ENCODE measurements around the gene PRM1. TPM values are rescaled to one million over a fixed set of nuclear protein-coding genes. Genes with fewer than 3 reads are reported as not detected.

Gene PRM1
- total RNA-seq, 1 donor: not detected

- DNase-seq (ENCODE audit: low read depth): no peak
- no peak within 1 kb of the TSS for H3K4me3 ChIP-seq (ENCODE audit: low read depth, low read length)
- no peak for TF ChIP-seq CTCF (IDR thresholded peaks at IDR 0.05; ENCODE audit: insufficient read depth, low read length)
Measured at GRCh38 chr16:11276143-11276895, 4.8 kb downstream of the PRM1 start, which contains the start of gene PRM2. Gene PRM2, minus strand, starts transcription at chr16:11276480. Its CDS starts 110 bp downstream, at chr16:11276370.

GRCh38 chr16:11274964-11275363 lies 6.2 kb downstream of the PRM1 start:
- no peak for TF ChIP-seq CTCF (IDR thresholded peaks at IDR 0.05; ENCODE audit: insufficient read depth, low read length)
- no peak for DNase-seq (ENCODE audit: low read depth)

GRCh38 chr16:11273721-11274324 lies 7.3 kb downstream of the PRM1 start:
- DNase-seq (ENCODE audit: low read depth): no peak
- no peak for TF ChIP-seq CTCF (IDR thresholded peaks at IDR 0.05; ENCODE audit: insufficient read depth, low read length)
- no peak overlapping the region for H3K4me3 ChIP-seq (ENCODE audit: low read depth, low read length)

More at GRCh38 chr16:11274964-11275363, 6.2 kb downstream of the PRM1 start:
- no peak overlapping the region for H3K4me3 ChIP-seq (ENCODE audit: low read depth, low read length)

GRCh38 chr16:11272921-11273720 lies 8.0 kb downstream of the PRM1 start, which contains the start of gene PRM3:
Gene PRM3, minus strand, starts transcription at chr16:11273629. Its CDS starts 34 bp downstream, at chr16:11273595.
- no peak within 1 kb of the TSS for H3K4me3 ChIP-seq (ENCODE audit: low read depth, low read length)

GRCh38 chr16:11272484-11272883 lies 8.6 kb downstream of the PRM1 start:
- no peak for DNase-seq (ENCODE audit: low read depth)
- TF ChIP-seq CTCF (IDR thresholded peaks at IDR 0.05; ENCODE audit: insufficient read depth, low read length): no peak
- H3K4me3 ChIP-seq (ENCODE audit: low read depth, low read length): no peak overlapping the region

More at GRCh38 chr16:11272921-11273720, 8.0 kb downstream of the PRM1 start, which contains the start of gene PRM3:
- no peak for TF ChIP-seq CTCF (IDR thresholded peaks at IDR 0.05; ENCODE audit: insufficient read depth, low read length)
- DNase-seq (ENCODE audit: low read depth): no peak

- no peak overlapping the region for H3K4me3 ChIP-seq (ENCODE audit: low read depth, low read length)
- DNase-seq (ENCODE audit: low read depth): no peak
- TF ChIP-seq CTCF (IDR thresholded peaks at IDR 0.05; ENCODE audit: insufficient read depth, low read length): no peak
Measured at GRCh38 chr16:11271610-11272009, 9.5 kb downstream of the PRM1 start.

All from fibroblast of the aortic adventitia (primary cell).